ENCODE results near the gene CLTA. TPM values are rescaled to one million over a fixed set of nuclear protein-coding genes. Genes with fewer than 3 reads are reported as not detected.

The CLTA gene
- total and polyA plus RNA-seq, 2 donors: 131 to 199 TPM

GRCh38 chr9:36163049-36163785 lies 27.5 kb upstream of the CLTA start:
- H3K4me3 ChIP-seq (ENCODE audit: low read length in 2 of 2): no peak overlapping the region
- DNase-seq (ENCODE audit: low read depth in 6 of 9, low spot score in 9 of 9): no peak
- H3K4me1 ChIP-seq (ENCODE audit: control insufficient read depth in 2 of 2, insufficient read depth in 2 of 2, low read length in 2 of 2): peaks cover 3 to 27% of the 10 kb centered on the region in 2 donors
- H3K36me3 ChIP-seq (ENCODE audit: control insufficient read depth in 2 of 2, insufficient read depth in 2 of 2, low read length in 1 of 2): no peaks in the 10 kb centered on the region
- H3K9me3 ChIP-seq (ENCODE audit: control insufficient read depth in 2 of 2, insufficient read depth in 1 of 2, low read length in 1 of 2): no peaks in the 10 kb centered on the region
- 85% methylated on average over 9 of the region's 9 CpGs for WGBS
- peak overlapping the region in 1 of 2 donors; percentile 63 for H3K27ac ChIP-seq (ENCODE audit: low read depth in 1 of 2, low read length in 1 of 2)
- H3K27me3 ChIP-seq (ENCODE audit: control insufficient read depth in 2 of 2, insufficient read depth in 1 of 2, low read length in 1 of 2): peaks cover 0 to 3% of the 10 kb centered on the region in 2 donors

GRCh38 chr9:36163786-36164170 lies 26.9 kb upstream of the CLTA start:
- Histone ChIP-seq H3K4me3 (ENCODE audit: low read length in 2 of 2) (no peak overlapping the region), H3K9me3 (ENCODE audit: control insufficient read depth in 2 of 2, insufficient read depth in 1 of 2, low read length in 1 of 2) (no peaks in the 10 kb centered on the region), H3K27ac (ENCODE audit: low read depth in 1 of 2, low read length in 1 of 2) (peak overlapping the region in 1 of 2 donors; percentile 63), H3K36me3 (ENCODE audit: control insufficient read depth in 2 of 2, insufficient read depth in 2 of 2, low read length in 1 of 2) (no peaks in the 10 kb centered on the region), H3K27me3 (ENCODE audit: control insufficient read depth in 2 of 2, insufficient read depth in 1 of 2, low read length in 1 of 2) (peaks cover 0 to 3% of the 10 kb centered on the region in 2 donors), H3K4me1 (ENCODE audit: control insufficient read depth in 2 of 2, insufficient read depth in 2 of 2, low read length in 2 of 2) (peaks cover 3 to 27% of the 10 kb centered on the region in 2 donors)
- DNase-seq (ENCODE audit: low read depth in 6 of 9, low spot score in 9 of 9): no peak
- 94% methylated on average over 4 of the region's 4 CpGs for WGBS

- Histone ChIP-seq H3K4me3 (ENCODE audit: low read length in 2 of 2) (no peak overlapping the region), H3K27ac (ENCODE audit: low read depth in 1 of 2, low read length in 1 of 2) (peak overlapping the region in 1 of 2 donors; percentile 18), H3K27me3 (ENCODE audit: control insufficient read depth in 2 of 2, insufficient read depth in 1 of 2, low read length in 1 of 2) (peaks cover 0 to 3% of the 10 kb centered on the region in 2 donors), H3K9me3 (ENCODE audit: control insufficient read depth in 2 of 2, insufficient read depth in 1 of 2, low read length in 1 of 2) (no peaks in the 10 kb centered on the region), H3K4me1 (ENCODE audit: control insufficient read depth in 2 of 2, insufficient read depth in 2 of 2, low read length in 2 of 2) (peaks cover 3 to 27% of the 10 kb centered on the region in 2 donors), H3K36me3 (ENCODE audit: control insufficient read depth in 2 of 2, insufficient read depth in 2 of 2, low read length in 1 of 2) (no peaks in the 10 kb centered on the region)
- 77% methylated on average over 6 of the region's 6 CpGs for WGBS
- DNase-seq (ENCODE audit: low read depth in 6 of 9, low spot score in 9 of 9): peak in 1 of 9 donors; percentile 29
Measured at GRCh38 chr9:36164372-36164771, 26.3 kb upstream of the CLTA start.

- H3K27me3 ChIP-seq (ENCODE audit: control insufficient read depth in 2 of 2, insufficient read depth in 1 of 2, low read length in 1 of 2): peaks cover 0 to 3% of the 10 kb centered on the region in 2 donors
- peaks cover 3 to 27% of the 10 kb centered on the region in 2 donors for H3K4me1 ChIP-seq (ENCODE audit: control insufficient read depth in 2 of 2, insufficient read depth in 2 of 2, low read length in 2 of 2)
- H3K9me3 ChIP-seq (ENCODE audit: control insufficient read depth in 2 of 2, insufficient read depth in 1 of 2, low read length in 1 of 2): no peaks in the 10 kb centered on the region
- H3K27ac ChIP-seq (ENCODE audit: low read depth in 1 of 2, low read length in 1 of 2): peak overlapping the region in 1 of 2 donors; percentile 18
- no peak overlapping the region for H3K4me3 ChIP-seq (ENCODE audit: low read length in 2 of 2)
- 93% methylated on average over 3 of the region's 3 CpGs for WGBS
- no peaks in the 10 kb centered on the region for H3K36me3 ChIP-seq (ENCODE audit: control insufficient read depth in 2 of 2, insufficient read depth in 2 of 2, low read length in 1 of 2)
- no peak for DNase-seq (ENCODE audit: low read depth in 6 of 9, low spot score in 9 of 9)
Measured at GRCh38 chr9:36164989-36165388, 25.7 kb upstream of the CLTA start.

- DNase-seq (ENCODE audit: low read depth in 6 of 9, low spot score in 9 of 9): no peak
- WGBS: 88% methylated on average over 12 of the region's 12 CpGs
- Histone ChIP-seq H3K4me1 (ENCODE audit: control insufficient read depth in 2 of 2, insufficient read depth in 2 of 2, low read length in 2 of 2) (peaks cover 3 to 27% of the 10 kb centered on the region in 2 donors), H3K27me3 (ENCODE audit: control insufficient read depth in 2 of 2, insufficient read depth in 1 of 2, low read length in 1 of 2) (peaks cover 0 to 3% of the 10 kb centered on the region in 2 donors), H3K27ac (ENCODE audit: low read depth in 1 of 2, low read length in 1 of 2) (no peak overlapping the region), H3K9me3 (ENCODE audit: control insufficient read depth in 2 of 2, insufficient read depth in 1 of 2, low read length in 1 of 2) (no peaks in the 10 kb centered on the region), H3K36me3 (ENCODE audit: control insufficient read depth in 2 of 2, insufficient read depth in 2 of 2, low read length in 1 of 2) (no peaks in the 10 kb centered on the region), H3K4me3 (ENCODE audit: low read length in 2 of 2) (no peak overlapping the region)
Measured at GRCh38 chr9:36165826-36166167, 24.9 kb upstream of the CLTA start.

GRCh38 chr9:36166168-36166927 lies 24.4 kb upstream of the CLTA start:
- Histone ChIP-seq H3K4me1 (ENCODE audit: control insufficient read depth in 2 of 2, insufficient read depth in 2 of 2, low read length in 2 of 2) (peaks cover 3 to 27% of the 10 kb centered on the region in 2 donors), H3K27ac (ENCODE audit: low read depth in 1 of 2, low read length in 1 of 2) (peak overlapping the region in 1 of 2 donors; percentile 32), H3K36me3 (ENCODE audit: control insufficient read depth in 2 of 2, insufficient read depth in 2 of 2, low read length in 1 of 2) (no peaks in the 10 kb centered on the region), H3K9me3 (ENCODE audit: control insufficient read depth in 2 of 2, insufficient read depth in 1 of 2, low read length in 1 of 2) (no peaks in the 10 kb centered on the region), H3K27me3 (ENCODE audit: control insufficient read depth in 2 of 2, insufficient read depth in 1 of 2, low read length in 1 of 2) (peaks cover 0 to 3% of the 10 kb centered on the region in 2 donors), H3K4me3 (ENCODE audit: low read length in 2 of 2) (peak overlapping the region; percentile 44 to 47)
- WGBS: 12% methylated on average over 58 of the region's 58 CpGs
- DNase-seq (ENCODE audit: low read depth in 6 of 9, low spot score in 9 of 9): peak in 7 of 9 donors; percentile 49 to 82 (median 70)

GRCh38 chr9:36169166-36169565 lies 21.6 kb upstream of the CLTA start, which contains the start of gene CCIN:
TSS of gene CCIN (plus strand) at chr9:36169388. CDS start at chr9:36169503, 115 bp downstream.
- no peak for DNase-seq (ENCODE audit: low read depth in 6 of 9, low spot score in 9 of 9)
- peaks cover 0 to 3% of the 10 kb centered on the region in 2 donors for H3K27me3 ChIP-seq (ENCODE audit: control insufficient read depth in 2 of 2, insufficient read depth in 1 of 2, low read length in 1 of 2)
- H3K4me1 ChIP-seq (ENCODE audit: control insufficient read depth in 2 of 2, insufficient read depth in 2 of 2, low read length in 2 of 2): peaks cover 3 to 16% of the 10 kb centered on the region in 2 donors
- WGBS: 94% methylated on average over 6 of the region's 6 CpGs
- no peaks in the 10 kb centered on the region for H3K36me3 ChIP-seq (ENCODE audit: control insufficient read depth in 2 of 2, insufficient read depth in 2 of 2, low read length in 1 of 2)
- no peak within 1 kb of the TSS for H3K4me3 ChIP-seq (ENCODE audit: low read length in 2 of 2)
- H3K27ac ChIP-seq (ENCODE audit: low read depth in 1 of 2, low read length in 1 of 2): no peak within 1 kb of the TSS
- H3K9me3 ChIP-seq (ENCODE audit: control insufficient read depth in 2 of 2, insufficient read depth in 1 of 2, low read length in 1 of 2): no peaks in the 10 kb centered on the region

GRCh38 chr9:36169708-36170107 lies 21.0 kb upstream of the CLTA start:
- Histone ChIP-seq H3K4me1 (ENCODE audit: control insufficient read depth in 2 of 2, insufficient read depth in 2 of 2, low read length in 2 of 2) (peaks cover under 1 to 11% of the 10 kb centered on the region in 2 donors), H3K27ac (ENCODE audit: low read depth in 1 of 2, low read length in 1 of 2) (no peak overlapping the region), H3K27me3 (ENCODE audit: control insufficient read depth in 2 of 2, insufficient read depth in 1 of 2, low read length in 1 of 2) (peaks cover 0 to 3% of the 10 kb centered on the region in 2 donors), H3K36me3 (ENCODE audit: control insufficient read depth in 2 of 2, insufficient read depth in 2 of 2, low read length in 1 of 2) (no peaks in the 10 kb centered on the region), H3K9me3 (ENCODE audit: control insufficient read depth in 2 of 2, insufficient read depth in 1 of 2, low read length in 1 of 2) (no peaks in the 10 kb centered on the region), H3K4me3 (ENCODE audit: low read length in 2 of 2) (no peak overlapping the region)
- WGBS: 95% methylated on average over 17 of the region's 17 CpGs
- no peak for DNase-seq (ENCODE audit: low read depth in 6 of 9, low spot score in 9 of 9)

GRCh38 chr9:36170531-36170930 lies 20.2 kb upstream of the CLTA start:
- Histone ChIP-seq H3K27me3 (ENCODE audit: control insufficient read depth in 2 of 2, insufficient read depth in 1 of 2, low read length in 1 of 2) (peaks cover 0 to 3% of the 10 kb centered on the region in 2 donors), H3K9me3 (ENCODE audit: control insufficient read depth in 2 of 2, insufficient read depth in 1 of 2, low read length in 1 of 2) (no peaks in the 10 kb centered on the region), H3K4me1 (ENCODE audit: control insufficient read depth in 2 of 2, insufficient read depth in 2 of 2, low read length in 2 of 2) (peaks cover 0 to 7% of the 10 kb centered on the region in 2 donors), H3K4me3 (ENCODE audit: low read length in 2 of 2) (no peak overlapping the region), H3K27ac (ENCODE audit: low read depth in 1 of 2, low read length in 1 of 2) (no peak overlapping the region), H3K36me3 (ENCODE audit: control insufficient read depth in 2 of 2, insufficient read depth in 2 of 2, low read length in 1 of 2) (no peaks in the 10 kb centered on the region)
- DNase-seq (ENCODE audit: low read depth in 6 of 9, low spot score in 9 of 9): no peak
- WGBS: 98% methylated on average over 13 of the region's 13 CpGs

All from thymus (tissue), 11 donors.